Measurements from ENCODE around the gene FERMT3.
A peak's percentile ranks its signal among the peaks of the same experiment; 100 is the strongest.

FERMT3 gene

DNA sequence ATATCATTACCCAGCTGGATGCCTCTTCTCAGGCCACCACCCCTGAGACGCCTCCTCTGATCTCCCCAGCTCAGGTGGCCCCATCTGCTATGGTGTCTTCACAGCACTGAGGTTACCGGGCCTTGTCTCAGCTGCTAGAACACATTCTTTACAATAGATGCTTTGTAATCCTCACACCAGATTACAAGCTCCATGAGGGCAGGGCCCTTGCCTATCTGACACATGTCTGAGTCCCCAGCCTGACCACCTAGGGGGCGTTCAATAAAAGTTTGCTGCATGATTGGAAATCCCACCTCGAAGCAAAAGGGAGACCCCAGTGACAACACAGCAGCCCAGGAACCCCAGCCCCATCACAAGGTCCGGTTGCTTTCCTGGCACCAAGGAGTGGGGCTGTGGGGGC, 42.6 kb upstream of the FERMT3 start:
- H3K4me2 ChIP-seq (ENCODE audit: low read length): no peak overlapping the region
- no peaks in the 10 kb centered on the region for H4K20me1 ChIP-seq (ENCODE audit: control insufficient read depth, insufficient read depth, low read depth, low read length)
- H3K9me3 ChIP-seq (ENCODE audit: control insufficient read depth, insufficient read depth, low read length): no peaks in the 10 kb centered on the region
- no peaks in the 10 kb centered on the region for H3K36me3 ChIP-seq (ENCODE audit: control insufficient read depth, low read length)
- no peaks in the 10 kb centered on the region for H3K27me3 ChIP-seq (ENCODE audit: control insufficient read depth, low read length)
- H3K79me2 ChIP-seq (ENCODE audit: control insufficient read depth, low read length): peaks cover 7% of the 10 kb centered on the region
- H3F3A ChIP-seq (ENCODE audit: control insufficient read depth, insufficient read depth): no peaks in the 10 kb centered on the region
- no peak overlapping the region for H3K4me3 ChIP-seq (ENCODE audit: low read length)
- H3K9me2 ChIP-seq (replicated peaks; ENCODE audit: control insufficient read depth, low read length): no peaks in the 10 kb centered on the region
- TF ChIP-seq, protein P1, sequence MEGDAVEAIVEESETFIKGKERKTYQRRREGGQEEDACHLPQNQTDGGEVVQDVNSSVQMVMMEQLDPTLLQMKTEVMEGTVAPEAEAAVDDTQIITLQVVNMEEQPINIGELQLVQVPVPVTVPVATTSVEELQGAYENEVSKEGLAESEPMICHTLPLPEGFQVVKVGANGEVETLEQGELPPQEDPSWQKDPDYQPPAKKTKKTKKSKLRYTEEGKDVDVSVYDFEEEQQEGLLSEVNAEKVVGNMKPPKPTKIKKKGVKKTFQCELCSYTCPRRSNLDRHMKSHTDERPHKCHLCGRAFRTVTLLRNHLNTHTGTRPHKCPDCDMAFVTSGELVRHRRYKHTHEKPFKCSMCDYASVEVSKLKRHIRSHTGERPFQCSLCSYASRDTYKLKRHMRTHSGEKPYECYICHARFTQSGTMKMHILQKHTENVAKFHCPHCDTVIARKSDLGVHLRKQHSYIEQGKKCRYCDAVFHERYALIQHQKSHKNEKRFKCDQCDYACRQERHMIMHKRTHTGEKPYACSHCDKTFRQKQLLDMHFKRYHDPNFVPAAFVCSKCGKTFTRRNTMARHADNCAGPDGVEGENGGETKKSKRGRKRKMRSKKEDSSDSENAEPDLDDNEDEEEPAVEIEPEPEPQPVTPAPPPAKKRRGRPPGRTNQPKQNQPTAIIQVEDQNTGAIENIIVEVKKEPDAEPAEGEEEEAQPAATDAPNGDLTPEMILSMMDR (IDR thresholded peaks at IDR 0.05; ENCODE audit: low read depth, low read length, poor library complexity, severe bottlenecking): no peak
- TF ChIP-seq EZH2phosphoT487 (IDR thresholded peaks at IDR 0.05; ENCODE audit: borderline replicate concordance, low read length): no peak
- H3K4me1 ChIP-seq (ENCODE audit: control insufficient read depth, low read length): peaks cover 12% of the 10 kb centered on the region
- no peak overlapping the region for H3K27ac ChIP-seq (ENCODE audit: low read depth, low read length)

DNA sequence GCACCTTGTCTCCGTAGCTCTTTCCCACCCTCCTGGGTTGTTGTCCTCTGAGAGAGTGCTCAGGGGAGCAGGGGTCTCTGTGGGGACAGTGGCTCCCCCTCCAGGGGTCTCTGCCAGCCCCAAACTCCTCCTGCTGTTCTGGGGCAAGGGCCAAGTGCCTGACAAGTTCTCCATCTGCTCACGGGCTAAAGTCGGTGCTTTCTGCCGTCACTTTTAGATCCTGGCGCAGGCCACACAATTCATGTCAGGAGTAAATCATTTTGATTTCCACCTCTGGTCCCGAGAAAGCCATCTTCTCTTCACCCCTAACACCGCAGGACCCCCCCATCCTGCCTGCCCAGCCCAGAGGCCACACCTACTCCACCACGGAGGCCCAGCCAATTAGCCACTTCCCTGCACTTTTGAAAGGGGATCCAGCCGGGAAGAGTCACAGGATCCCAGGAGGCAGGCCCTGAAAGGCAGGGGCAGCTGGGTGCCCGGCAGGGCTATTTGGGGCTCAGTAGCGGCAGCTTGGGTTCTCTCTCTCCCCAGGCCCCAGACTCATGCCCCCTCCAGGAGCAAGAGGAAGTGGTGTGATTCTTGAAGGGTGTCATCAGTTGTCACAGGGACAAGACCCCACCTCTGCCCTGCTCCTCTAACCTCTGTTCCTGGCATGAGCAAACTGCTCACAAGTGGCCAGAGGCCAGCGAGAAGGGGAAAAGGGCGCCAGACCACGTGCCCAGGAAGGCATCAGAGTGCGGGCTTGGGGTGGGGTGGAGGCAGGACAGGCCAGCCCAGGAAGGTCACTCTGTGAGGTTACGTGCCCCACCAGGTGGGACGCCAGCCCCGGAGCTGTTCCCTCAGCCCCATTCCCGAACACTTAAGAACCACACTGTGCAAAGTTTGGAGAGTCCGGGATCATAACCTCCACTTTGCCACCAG, 41.9 kb upstream of the FERMT3 start:
- H3K36me3 ChIP-seq (ENCODE audit: control insufficient read depth, low read length): no peaks in the 10 kb centered on the region
- H4K20me1 ChIP-seq (ENCODE audit: control insufficient read depth, insufficient read depth, low read depth, low read length): no peaks in the 10 kb centered on the region
- H3K27ac ChIP-seq (ENCODE audit: low read depth, low read length): no peak overlapping the region
- TF ChIP-seq, protein P1 (IDR thresholded peaks at IDR 0.05; ENCODE audit: low read depth, low read length, poor library complexity, severe bottlenecking): no peak
- TF ChIP-seq EZH2phosphoT487 (IDR thresholded peaks at IDR 0.05; ENCODE audit: borderline replicate concordance, low read length): no peak
- H3K4me2 ChIP-seq (ENCODE audit: low read length): peak overlapping the region; percentile 83
- no peaks in the 10 kb centered on the region for H3K9me2 ChIP-seq (replicated peaks; ENCODE audit: control insufficient read depth, low read length)
- peaks cover 12% of the 10 kb centered on the region for H3K4me1 ChIP-seq (ENCODE audit: control insufficient read depth, low read length)
- no peaks in the 10 kb centered on the region for H3F3A ChIP-seq (ENCODE audit: control insufficient read depth, insufficient read depth)
- peak overlapping the region; percentile 78 for H3K4me3 ChIP-seq (ENCODE audit: low read length)
- no peaks in the 10 kb centered on the region for H3K27me3 ChIP-seq (ENCODE audit: control insufficient read depth, low read length)
- no peaks in the 10 kb centered on the region for H3K9me3 ChIP-seq (ENCODE audit: control insufficient read depth, insufficient read depth, low read length)
- peaks cover 7% of the 10 kb centered on the region for H3K79me2 ChIP-seq (ENCODE audit: control insufficient read depth, low read length)

DNA sequence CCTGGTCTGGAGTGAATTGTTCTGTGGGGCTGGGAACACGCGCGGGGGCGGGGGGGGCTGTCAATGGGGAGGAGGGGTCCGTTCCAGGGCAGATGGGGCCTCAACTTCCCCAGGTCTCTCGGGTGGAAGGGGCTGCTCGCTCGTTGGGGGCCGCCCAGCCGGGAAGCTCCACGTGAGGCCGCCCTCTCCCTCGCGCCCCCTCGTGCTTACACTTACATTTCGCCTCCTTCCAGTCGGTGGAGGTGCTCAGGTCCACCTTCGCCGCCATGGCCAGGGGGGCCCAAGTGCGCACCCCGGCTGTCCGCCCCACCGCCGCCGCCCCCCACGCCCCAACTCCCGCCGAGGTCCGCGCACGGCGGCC, 41.1 kb upstream of the FERMT3 start:
- Histone ChIP-seq H3K27me3 (ENCODE audit: control insufficient read depth, low read length) (no peaks in the 10 kb centered on the region), H3K79me2 (ENCODE audit: control insufficient read depth, low read length) (peaks cover 7% of the 10 kb centered on the region), H3K27ac (ENCODE audit: low read depth, low read length) (no peak overlapping the region), H3K4me2 (ENCODE audit: low read length) (peak overlapping the region; percentile 83), H3K9me3 (ENCODE audit: control insufficient read depth, insufficient read depth, low read length) (no peaks in the 10 kb centered on the region), H3K4me1 (ENCODE audit: control insufficient read depth, low read length) (peaks cover 12% of the 10 kb centered on the region), H4K20me1 (ENCODE audit: control insufficient read depth, insufficient read depth, low read depth, low read length) (no peaks in the 10 kb centered on the region), H3K9me2 (replicated peaks; ENCODE audit: control insufficient read depth, low read length) (no peaks in the 10 kb centered on the region), H3K36me3 (ENCODE audit: control insufficient read depth, low read length) (no peaks in the 10 kb centered on the region), H3K4me3 (ENCODE audit: low read length) (peak overlapping the region; percentile 78), H3F3A (ENCODE audit: control insufficient read depth, insufficient read depth) (0 out of 2 replicates have a peak, but pooled peaks cover 5% of the 10 kb centered on the region)
- TF ChIP-seq EZH2phosphoT487 (IDR thresholded peaks at IDR 0.05; ENCODE audit: borderline replicate concordance, low read length): no peak
- TF ChIP-seq, protein P1 (IDR thresholded peaks at IDR 0.05; ENCODE audit: low read depth, low read length, poor library complexity, severe bottlenecking): peak; percentile 23
